Measurements from ENCODE around the gene RNF150. TPM values are rescaled to one million over a fixed set of nuclear protein-coding genes. Genes with fewer than 3 reads are reported as not detected.

RNF150 gene
- total and polyA plus RNA-seq, 4 experiments from 2014 or later: not detected

- intact Hi-C loops (cut with micrococcal nuclease): no loop called here
- no peak overlapping the region for H3K4me3 ChIP-seq (ENCODE audit: low read length in 2 of 2)
- Mint-ChIP-seq H3K27ac (no peak overlapping the region), H3K9me3 (peaks cover 0 to 2% (median 0%) of the 10 kb centered on the region in 8 donors), H3K4me1 (no peaks in the 10 kb centered on the region), H3K4me3 (no peak overlapping the region), H3K27me3 (peaks cover 0 to 4% of the 10 kb centered on the region in 2 donors), H3K36me3 (no peaks in the 10 kb centered on the region)
- H3K27me3 ChIP-seq (ENCODE audit: insufficient read depth, low read length): no peaks in the 10 kb centered on the region
- no peaks in the 10 kb centered on the region for H3K9me3 ChIP-seq (ENCODE audit: control insufficient read depth in 1 of 2, low read length in 2 of 2)
- no peaks in the 10 kb centered on the region for H3K36me3 ChIP-seq (ENCODE audit: insufficient read depth, low read length)
- CTCF ChIA-PET (ENCODE audit: partially characterized antibody): no interaction called here
- DNase-seq: no peak
- POLR2A ChIA-PET (ENCODE audit: partially characterized antibody): no interaction called here
- no peak overlapping the region for H3K27ac ChIP-seq (ENCODE audit: low read depth, low read length)
- no peaks in the 10 kb centered on the region for H3K4me1 ChIP-seq (ENCODE audit: insufficient read depth, low read length)
Measured at GRCh38 chr4:140935254-140935653, 198.0 kb downstream of the RNF150 start.

DNA sequence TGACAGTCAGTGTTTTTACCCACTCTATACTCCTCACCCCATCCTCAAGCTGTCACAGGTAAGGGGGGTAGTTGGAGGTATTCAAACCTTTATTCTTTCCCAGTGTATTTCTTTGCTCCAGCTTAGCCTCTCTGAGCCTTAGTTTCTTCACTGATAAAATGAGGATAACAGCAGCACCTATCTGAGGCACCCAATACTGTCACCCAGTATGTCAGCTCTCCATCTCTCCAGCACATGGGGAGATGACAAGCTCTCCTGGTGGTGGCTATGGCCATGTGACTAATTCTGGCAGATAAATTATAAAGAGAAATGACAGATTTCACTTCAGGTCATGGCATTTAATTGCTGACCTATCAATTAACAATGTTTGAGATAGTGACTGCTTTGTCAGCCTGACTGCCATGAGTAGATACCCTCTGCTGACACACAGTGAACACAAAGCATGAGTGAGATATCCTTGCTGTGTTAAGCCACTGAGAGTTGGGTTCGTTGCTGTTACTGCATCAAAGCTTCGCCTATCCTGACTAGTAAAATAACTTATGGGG is 200.7 kb downstream of the RNF150 start:
- ChIA-PET POLR2A (ENCODE audit: partially characterized antibody) (no interaction called here), CTCF (ENCODE audit: partially characterized antibody) (no interaction called here)
- H3K27ac Mint-ChIP-seq: no peak overlapping the region
- Histone ChIP-seq H3K36me3 (ENCODE audit: insufficient read depth, low read length) (no peaks in the 10 kb centered on the region), H3K27ac (ENCODE audit: low read depth, low read length) (no peak overlapping the region), H3K4me3 (ENCODE audit: low read length in 2 of 2) (no peak overlapping the region), H3K9me3 (ENCODE audit: control insufficient read depth in 1 of 2, low read length in 2 of 2) (no peaks in the 10 kb centered on the region), H3K4me1 (ENCODE audit: insufficient read depth, low read length) (no peaks in the 10 kb centered on the region), H3K27me3 (ENCODE audit: insufficient read depth, low read length) (no peaks in the 10 kb centered on the region)
- intact Hi-C loops (cut with micrococcal nuclease): no loop called here
- no peaks in the 10 kb centered on the region for H3K9me3 Mint-ChIP-seq
- DNase-seq: no peak
- peaks cover 0 to 7% of the 10 kb centered on the region in 2 donors for H3K27me3 Mint-ChIP-seq
- H3K4me1 Mint-ChIP-seq: no peaks in the 10 kb centered on the region
- no peak overlapping the region for H3K4me3 Mint-ChIP-seq
- H3K36me3 Mint-ChIP-seq: no peaks in the 10 kb centered on the region

- POLR2A ChIA-PET (ENCODE audit: partially characterized antibody): no interaction called here
- H3K27ac ChIP-seq (ENCODE audit: low read depth, low read length): no peak overlapping the region
- no peaks in the 10 kb centered on the region for H3K4me1 ChIP-seq (ENCODE audit: insufficient read depth, low read length)
- Mint-ChIP-seq H3K4me3 (no peak overlapping the region), H3K27me3 (peaks cover 0 to 7% of the 10 kb centered on the region in 2 donors), H3K9me3 (no peaks in the 10 kb centered on the region), H3K4me1 (no peaks in the 10 kb centered on the region), H3K27ac (no peak overlapping the region), H3K36me3 (no peaks in the 10 kb centered on the region)
- H3K4me3 ChIP-seq (ENCODE audit: low read length in 2 of 2): no peak overlapping the region
- CTCF ChIA-PET (ENCODE audit: partially characterized antibody): no interaction called here
- H3K36me3 ChIP-seq (ENCODE audit: insufficient read depth, low read length): no peaks in the 10 kb centered on the region
- no peaks in the 10 kb centered on the region for H3K9me3 ChIP-seq (ENCODE audit: control insufficient read depth in 1 of 2, low read length in 2 of 2)
- intact Hi-C loops (cut with micrococcal nuclease): no loop called here
- no peak for DNase-seq
- no peaks in the 10 kb centered on the region for H3K27me3 ChIP-seq (ENCODE audit: insufficient read depth, low read length)
Measured at GRCh38 chr4:140931911-140932310, 201.4 kb downstream of the RNF150 start.

DNA sequence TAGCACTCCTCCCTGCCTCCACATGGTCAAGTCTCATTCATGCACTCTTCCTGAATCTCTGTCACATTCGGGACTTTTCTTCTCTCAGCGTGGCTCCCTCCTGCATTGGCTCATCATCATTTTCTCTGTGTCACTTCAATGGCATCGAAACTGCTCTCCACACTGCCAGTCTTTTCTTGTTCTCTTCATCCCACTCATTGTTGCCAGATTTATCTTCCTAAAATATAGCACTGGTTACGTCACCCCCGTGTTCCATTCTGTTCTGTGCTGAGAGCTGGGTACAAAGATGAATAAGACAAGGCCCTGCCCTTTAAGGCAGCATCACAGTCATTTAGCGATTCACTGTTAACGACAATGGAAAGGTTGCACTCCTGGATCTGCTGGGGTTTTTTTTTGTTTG is 202.7 kb downstream of the RNF150 start:
- ChIA-PET POLR2A (ENCODE audit: partially characterized antibody) (no interaction called here), CTCF (ENCODE audit: partially characterized antibody) (no interaction called here)
- H3K4me1 ChIP-seq (ENCODE audit: insufficient read depth, low read length): no peaks in the 10 kb centered on the region
- H3K9me3 ChIP-seq (ENCODE audit: control insufficient read depth in 1 of 2, low read length in 2 of 2): no peaks in the 10 kb centered on the region
- H3K36me3 Mint-ChIP-seq: no peaks in the 10 kb centered on the region
- H3K36me3 ChIP-seq (ENCODE audit: insufficient read depth, low read length): no peaks in the 10 kb centered on the region
- no peak for DNase-seq
- H3K27me3 ChIP-seq (ENCODE audit: insufficient read depth, low read length): no peaks in the 10 kb centered on the region
- peaks cover 0 to 7% of the 10 kb centered on the region in 2 donors for H3K27me3 Mint-ChIP-seq
- no peak overlapping the region for H3K27ac Mint-ChIP-seq
- no peak overlapping the region for H3K4me3 ChIP-seq (ENCODE audit: low read length in 2 of 2)
- H3K27ac ChIP-seq (ENCODE audit: low read depth, low read length): no peak overlapping the region
- no peaks in the 10 kb centered on the region for H3K4me1 Mint-ChIP-seq
- no peak overlapping the region for H3K4me3 Mint-ChIP-seq
- no peaks in the 10 kb centered on the region for H3K9me3 Mint-ChIP-seq
- intact Hi-C loops (cut with micrococcal nuclease): no loop called here

DNA sequence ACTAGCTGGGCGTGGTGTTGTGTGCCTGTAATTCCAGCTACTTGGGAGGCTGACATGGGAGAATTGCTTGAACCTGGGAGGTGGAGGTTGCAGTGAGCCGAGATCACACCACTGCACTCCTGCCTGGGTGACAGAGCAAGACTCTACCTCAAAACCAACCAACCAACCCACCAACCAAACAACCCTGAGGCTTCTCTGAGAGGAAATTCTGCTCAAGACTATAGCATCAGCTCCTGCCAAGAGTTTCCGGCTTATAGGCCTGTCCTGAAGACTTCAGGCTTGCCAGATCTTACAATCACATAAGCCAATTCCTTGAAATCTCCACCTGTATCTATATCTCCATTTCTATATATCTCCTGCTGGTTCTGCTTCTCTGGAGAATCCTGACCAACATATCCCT is 203.3 kb downstream of the RNF150 start:
- ChIA-PET POLR2A (ENCODE audit: partially characterized antibody) (no interaction called here), CTCF (ENCODE audit: partially characterized antibody) (no interaction called here)
- no peak overlapping the region for H3K4me3 ChIP-seq (ENCODE audit: low read length in 2 of 2)
- intact Hi-C loops (cut with micrococcal nuclease): no loop called here
- H3K27ac ChIP-seq (ENCODE audit: low read depth, low read length): no peak overlapping the region
- Mint-ChIP-seq H3K4me3 (no peak overlapping the region), H3K27ac (no peak overlapping the region), H3K4me1 (no peaks in the 10 kb centered on the region), H3K36me3 (no peaks in the 10 kb centered on the region), H3K27me3 (peaks cover 0 to 7% of the 10 kb centered on the region in 2 donors), H3K9me3 (no peaks in the 10 kb centered on the region)
- no peaks in the 10 kb centered on the region for H3K36me3 ChIP-seq (ENCODE audit: insufficient read depth, low read length)
- no peaks in the 10 kb centered on the region for H3K4me1 ChIP-seq (ENCODE audit: insufficient read depth, low read length)
- H3K27me3 ChIP-seq (ENCODE audit: insufficient read depth, low read length): no peaks in the 10 kb centered on the region
- no peaks in the 10 kb centered on the region for H3K9me3 ChIP-seq (ENCODE audit: control insufficient read depth in 1 of 2, low read length in 2 of 2)
- DNase-seq: no peak

DNA sequence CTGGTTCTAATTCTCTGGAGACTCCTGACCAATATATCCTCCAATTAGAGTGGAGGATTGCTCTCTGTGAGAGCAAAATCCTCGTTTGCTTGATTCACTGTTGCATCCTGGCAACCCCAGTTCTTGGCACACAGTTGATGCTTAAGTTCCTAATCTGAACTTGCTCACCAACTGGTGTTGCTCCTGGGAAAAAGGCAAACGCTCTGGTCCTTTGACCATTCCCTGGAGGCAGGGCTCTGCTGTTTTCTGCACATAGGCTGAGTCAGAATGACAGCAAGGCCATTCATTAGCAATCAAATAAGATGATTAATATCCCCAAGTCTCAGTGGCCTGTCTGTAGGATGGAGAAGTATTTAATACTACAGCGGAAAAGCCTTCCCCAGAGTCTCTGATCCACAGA is 204.4 kb downstream of the RNF150 start:
- Mint-ChIP-seq H3K4me1 (no peaks in the 10 kb centered on the region), H3K27me3 (peaks cover 0 to 7% of the 10 kb centered on the region in 2 donors), H3K4me3 (no peak overlapping the region), H3K27ac (no peak overlapping the region), H3K9me3 (peaks cover 0 to 2% (median 0%) of the 10 kb centered on the region in 8 donors), H3K36me3 (no peaks in the 10 kb centered on the region)
- ChIA-PET CTCF (ENCODE audit: partially characterized antibody) (no interaction called here), POLR2A (ENCODE audit: partially characterized antibody) (no interaction called here)
- no peak overlapping the region for H3K4me3 ChIP-seq (ENCODE audit: low read length in 2 of 2)
- H3K27ac ChIP-seq (ENCODE audit: low read depth, low read length): no peak overlapping the region
- H3K27me3 ChIP-seq (ENCODE audit: insufficient read depth, low read length): no peaks in the 10 kb centered on the region
- H3K4me1 ChIP-seq (ENCODE audit: insufficient read depth, low read length): no peaks in the 10 kb centered on the region
- no peaks in the 10 kb centered on the region for H3K36me3 ChIP-seq (ENCODE audit: insufficient read depth, low read length)
- H3K9me3 ChIP-seq (ENCODE audit: control insufficient read depth in 1 of 2, low read length in 2 of 2): no peaks in the 10 kb centered on the region
- no peak for DNase-seq
- intact Hi-C loops (cut with micrococcal nuclease): no loop called here

DNA sequence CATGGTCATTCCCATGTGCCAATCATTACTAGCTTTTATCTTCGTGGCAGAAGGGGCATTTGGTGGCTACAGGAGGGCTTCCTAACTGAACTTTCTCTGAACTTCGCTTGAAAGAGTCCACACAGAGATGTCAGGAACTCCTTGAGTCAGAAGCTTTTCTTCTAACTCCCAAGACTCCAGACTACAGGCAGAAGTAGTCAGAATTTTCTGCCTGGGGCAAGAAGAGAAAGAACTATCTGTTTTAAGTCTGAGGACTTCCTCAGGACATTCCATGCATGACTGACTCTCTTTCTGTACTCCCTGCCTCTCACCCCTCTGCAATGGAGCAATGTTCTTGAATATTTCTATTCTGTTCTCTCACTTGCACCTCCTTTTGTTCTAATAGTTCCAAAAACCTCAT is 206.6 kb downstream of the RNF150 start:
- Mint-ChIP-seq H3K27me3 (peaks cover 0 to 7% of the 10 kb centered on the region in 2 donors), H3K9me3 (peaks cover 0 to 2% (median 0%) of the 10 kb centered on the region in 8 donors), H3K4me1 (no peaks in the 10 kb centered on the region), H3K4me3 (no peak overlapping the region), H3K27ac (no peak overlapping the region), H3K36me3 (no peaks in the 10 kb centered on the region)
- no peaks in the 10 kb centered on the region for H3K36me3 ChIP-seq (ENCODE audit: insufficient read depth, low read length)
- intact Hi-C loops (cut with micrococcal nuclease): no loop called here
- no peak overlapping the region for H3K27ac ChIP-seq (ENCODE audit: low read depth, low read length)
- H3K4me1 ChIP-seq (ENCODE audit: insufficient read depth, low read length): no peaks in the 10 kb centered on the region
- no peaks in the 10 kb centered on the region for H3K9me3 ChIP-seq (ENCODE audit: control insufficient read depth in 1 of 2, low read length in 2 of 2)
- ChIA-PET POLR2A (ENCODE audit: partially characterized antibody) (no interaction called here), CTCF (ENCODE audit: partially characterized antibody) (no interaction called here)
- no peak overlapping the region for H3K4me3 ChIP-seq (ENCODE audit: low read length in 2 of 2)
- H3K27me3 ChIP-seq (ENCODE audit: insufficient read depth, low read length): no peaks in the 10 kb centered on the region
- no peak for DNase-seq

DNA sequence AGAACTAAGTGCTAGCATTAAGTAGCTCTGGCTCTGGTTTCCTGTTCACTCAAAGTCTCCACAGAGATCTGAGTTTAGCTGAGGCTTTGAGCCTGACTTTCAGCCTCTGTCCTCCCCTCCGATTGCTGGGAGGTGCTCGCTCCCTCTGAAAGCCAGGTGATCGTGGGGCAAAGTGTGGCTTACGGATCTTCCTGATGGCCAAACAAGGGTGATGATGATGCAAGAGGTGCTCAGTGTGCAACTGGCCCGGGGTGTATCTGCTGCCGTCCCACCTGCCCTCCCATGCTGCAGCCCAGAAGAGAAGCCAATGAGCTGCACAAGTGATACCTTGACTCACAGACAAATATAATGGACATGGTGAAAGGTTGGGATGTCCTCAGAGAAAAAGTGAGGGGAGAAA is 207.9 kb downstream of the RNF150 start:
- ChIA-PET CTCF (ENCODE audit: partially characterized antibody) (no interaction called here), POLR2A (ENCODE audit: partially characterized antibody) (no interaction called here)
- H3K9me3 Mint-ChIP-seq: peaks cover 0 to 3% (median 0%) of the 10 kb centered on the region in 8 donors
- H3K36me3 Mint-ChIP-seq: no peaks in the 10 kb centered on the region
- no peak overlapping the region for H3K4me3 Mint-ChIP-seq
- no peak for DNase-seq
- intact Hi-C loops (cut with micrococcal nuclease): no loop called here
- H3K27me3 Mint-ChIP-seq: peaks cover 0 to 4% of the 10 kb centered on the region in 2 donors
- H3K27ac Mint-ChIP-seq: no peak overlapping the region
- H3K27ac ChIP-seq (ENCODE audit: low read depth, low read length): no peak overlapping the region
- H3K9me3 ChIP-seq (ENCODE audit: control insufficient read depth in 1 of 2, low read length in 2 of 2): no peaks in the 10 kb centered on the region
- H3K27me3 ChIP-seq (ENCODE audit: insufficient read depth, low read length): no peaks in the 10 kb centered on the region
- no peaks in the 10 kb centered on the region for H3K36me3 ChIP-seq (ENCODE audit: insufficient read depth, low read length)
- H3K4me3 ChIP-seq (ENCODE audit: low read length in 2 of 2): no peak overlapping the region
- H3K4me1 Mint-ChIP-seq: no peaks in the 10 kb centered on the region
- H3K4me1 ChIP-seq (ENCODE audit: insufficient read depth, low read length): no peaks in the 10 kb centered on the region
